GM18517 (cell line): ENCODE data around the gene SLC16A4.

Experiments
- ATAC-seq: cut with Tn5 transposase; IDR thresholded peaks from one replicate; pipeline ENCODE4 v1.9.1; 2021; ENCODE audit warnings: mild to moderate bottlenecking, moderate library complexity; ENCODE audit not compliant: unreplicated experiment

Gene SLC16A4

GRCh38 chr1:110361856-110362255 lies 29.0 kb downstream of the SLC16A4 start:
- ATAC-seq, result no peak

GRCh38 chr1:110360431-110360830 lies 30.4 kb downstream of the SLC16A4 start:
- no peak for ATAC-seq

GRCh38 chr1:110356379-110356778 lies 34.4 kb downstream of the SLC16A4 start:
- ATAC-seq, result no peak

- no peak for ATAC-seq
These were observed 35.5 kb downstream of the SLC16A4 start for GRCh38 chr1:110355321-110355720.

GRCh38 chr1:110350360-110350759 lies 40.5 kb downstream of the SLC16A4 start:
- no peak for ATAC-seq

DNA sequence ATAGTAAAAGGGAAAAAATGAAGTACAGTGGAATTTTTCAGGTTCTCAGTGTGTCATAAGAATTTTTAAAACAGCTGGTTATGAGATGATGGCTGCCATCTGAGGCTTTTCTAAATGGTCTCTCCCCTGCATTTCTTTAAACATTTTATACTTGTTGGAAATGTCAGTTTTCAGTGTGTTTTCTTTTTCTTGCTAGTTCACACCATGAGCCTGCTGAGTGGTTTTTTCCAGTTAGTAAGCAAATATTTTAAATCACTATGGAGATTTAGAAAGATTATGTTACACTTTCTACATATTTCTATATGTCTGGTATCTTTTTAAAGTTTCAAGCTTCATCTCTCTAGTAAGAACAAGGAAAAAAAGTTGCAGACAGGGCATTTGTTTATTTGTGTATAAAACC lies 42.1 kb downstream of the SLC16A4 start:
- ATAC-seq, result no peak

DNA sequence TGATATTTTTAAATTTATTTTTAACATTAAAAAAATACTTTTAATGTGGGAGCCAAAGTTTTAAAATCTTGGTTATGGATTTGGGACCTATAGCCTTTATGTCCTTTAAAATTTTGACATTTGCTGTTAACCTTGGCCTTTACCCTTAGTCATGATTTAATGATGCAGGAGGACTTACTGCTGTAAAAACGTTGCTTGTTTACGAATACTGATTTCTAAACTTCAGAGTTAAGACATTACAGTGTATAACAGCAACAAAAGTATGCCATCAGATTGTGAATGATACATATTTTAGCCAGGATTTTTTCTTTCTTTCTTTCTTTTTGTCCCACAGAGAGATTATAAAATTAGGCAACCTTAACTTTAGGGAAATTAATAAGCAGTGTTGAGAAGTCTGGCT lies 42.8 kb downstream of the SLC16A4 start:
- no peak for ATAC-seq

DNA sequence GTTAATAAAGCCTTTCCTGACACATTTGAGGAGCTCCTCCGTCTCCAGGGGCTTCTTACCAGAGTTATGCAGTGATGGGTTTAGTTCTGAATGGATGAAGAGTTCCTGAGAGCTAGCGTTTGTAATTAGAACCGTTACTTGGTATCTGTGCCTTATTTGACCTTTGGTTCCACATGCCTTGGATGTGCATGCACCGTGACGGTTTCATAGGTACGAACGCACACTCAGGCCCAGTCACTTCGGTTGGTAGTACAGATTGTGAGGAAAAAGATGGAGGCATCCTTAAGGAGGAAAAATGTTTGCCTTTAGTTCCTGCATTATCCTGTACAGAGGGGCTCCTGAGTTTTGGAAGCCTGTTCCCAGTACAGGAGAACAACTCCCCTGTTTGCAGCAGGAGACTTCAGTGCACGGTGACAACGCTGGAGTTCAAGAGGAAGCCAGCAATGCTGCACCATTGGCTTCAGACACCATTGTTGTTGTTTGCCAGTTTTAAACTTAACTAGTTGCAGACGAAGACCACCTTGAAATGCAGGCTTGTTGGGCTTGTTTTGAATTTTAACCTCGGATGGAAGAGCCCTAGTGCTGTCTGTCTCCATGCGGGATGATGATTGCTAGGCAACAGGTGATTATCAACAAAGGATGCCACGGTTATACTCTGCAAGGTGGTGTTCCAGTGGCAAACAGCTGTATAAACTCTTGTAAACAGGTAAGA lies 43.5 kb downstream of the SLC16A4 start:
- ATAC-seq, result no peak

- ATAC-seq, result no peak
These were observed 44.1 kb downstream of the SLC16A4 start for GRCh38 chr1:110346690-110347089.

- no peak for ATAC-seq
These were observed 45.3 kb downstream of the SLC16A4 start for GRCh38 chr1:110345480-110345879.

DNA sequence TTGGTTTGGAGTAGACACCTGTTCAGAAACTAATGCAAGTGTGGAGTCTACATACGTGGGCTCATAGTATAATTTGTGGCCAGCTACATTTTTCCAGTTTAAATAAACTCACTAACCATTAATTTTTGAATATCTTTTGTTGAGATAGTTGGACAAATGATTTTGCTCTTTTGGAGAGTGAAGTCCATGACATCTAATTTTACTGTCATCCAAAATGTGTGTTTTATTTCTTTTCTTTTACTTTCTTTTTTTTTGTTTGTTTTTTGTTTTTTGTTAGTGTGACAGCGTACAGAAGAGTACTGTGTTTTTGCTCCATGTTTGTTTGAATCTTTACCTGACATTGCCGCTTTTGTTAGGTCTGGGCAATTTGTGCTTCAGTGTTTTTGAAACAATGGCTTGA lies 46.7 kb downstream of the SLC16A4 start:
- no peak for ATAC-seq

GRCh38 chr1:110343249-110343648 lies 47.6 kb downstream of the SLC16A4 start:
- no peak for ATAC-seq

DNA sequence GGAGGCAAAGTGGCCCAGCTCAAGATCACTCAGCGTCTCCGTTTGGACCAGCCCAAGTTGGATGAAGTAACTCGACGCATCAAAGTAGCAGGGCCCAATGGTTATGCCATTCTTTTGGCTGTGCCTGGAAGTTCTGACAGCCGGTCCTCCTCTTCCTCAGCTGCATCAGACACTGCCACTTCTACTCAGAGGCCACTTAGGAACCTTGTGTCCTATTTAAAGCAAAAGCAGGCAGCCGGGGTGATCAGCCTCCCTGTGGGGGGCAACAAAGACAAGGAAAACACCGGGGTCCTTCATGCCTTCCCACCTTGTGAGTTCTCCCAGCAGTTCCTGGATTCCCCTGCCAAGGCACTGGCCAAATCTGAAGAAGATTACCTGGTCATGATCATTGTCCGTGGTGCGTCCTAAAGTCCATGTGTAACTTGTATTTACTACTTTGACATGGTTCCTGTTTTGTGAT lies 48.9 kb downstream of the SLC16A4 start:
- ATAC-seq, result no peak

DNA sequence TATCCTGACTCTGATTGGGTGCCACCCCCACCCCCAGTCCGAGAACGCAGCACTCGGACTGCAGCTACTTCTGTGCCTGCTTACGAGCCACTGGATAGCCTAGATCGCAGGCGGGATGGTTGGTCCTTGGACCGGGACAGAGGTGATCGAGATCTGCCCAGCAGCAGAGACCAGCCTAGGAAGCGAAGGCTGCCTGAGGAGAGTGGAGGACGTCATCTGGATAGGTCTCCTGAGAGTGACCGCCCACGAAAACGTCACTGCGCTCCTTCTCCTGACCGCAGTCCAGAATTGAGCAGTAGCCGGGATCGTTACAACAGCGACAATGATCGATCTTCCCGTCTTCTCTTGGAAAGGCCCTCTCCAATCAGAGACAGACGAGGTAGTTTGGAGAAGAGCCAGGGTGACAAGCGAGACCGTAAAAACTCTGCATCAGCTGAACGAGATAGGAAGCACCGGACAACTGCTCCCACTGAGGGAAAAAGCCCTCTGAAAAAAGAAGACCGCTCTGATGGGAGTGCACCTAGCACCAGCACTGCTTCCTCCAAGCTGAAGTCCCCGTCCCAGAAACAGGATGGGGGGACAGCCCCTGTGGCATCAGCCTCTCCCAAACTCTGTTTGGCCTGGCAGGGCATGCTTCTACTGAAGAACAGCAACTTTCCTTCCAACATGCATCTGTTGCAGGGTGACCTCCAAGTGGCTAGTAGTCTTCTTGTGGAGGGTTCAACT lies 49.5 kb downstream of the SLC16A4 start:
- ATAC-seq, result no peak

GRCh38 chr1:110340207-110340468 lies 50.7 kb downstream of the SLC16A4 start:
- ATAC-seq, result no peak

GRCh38 chr1:110339407-110340206 lies 51.2 kb downstream of the SLC16A4 start:
- no peak for ATAC-seq

DNA sequence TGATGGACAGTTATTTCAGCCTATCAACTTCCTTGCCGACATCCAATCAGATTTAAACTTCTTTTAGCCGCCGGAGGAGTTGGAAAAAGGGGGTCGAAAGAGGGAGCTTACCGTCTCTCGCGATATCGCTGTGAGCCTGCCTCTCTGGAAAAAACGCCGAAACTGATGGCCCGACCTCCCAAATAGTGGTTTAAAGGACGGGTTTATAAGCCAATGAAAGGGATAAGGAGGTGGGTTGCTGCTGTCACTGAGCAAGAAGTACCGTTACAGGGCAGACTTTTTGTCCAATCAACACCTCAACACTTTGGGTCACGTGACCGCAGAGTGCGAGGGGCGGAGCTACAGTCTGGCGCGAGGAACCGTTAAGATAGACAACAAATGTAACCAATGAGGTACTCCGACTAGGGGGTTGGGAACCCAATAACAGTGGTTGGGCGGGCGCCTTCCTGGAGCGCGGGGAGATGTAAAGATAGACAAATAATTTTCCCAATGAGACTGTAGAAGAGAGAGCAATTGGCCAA lies 51.9 kb downstream of the SLC16A4 start, which contains the start of gene RBM15:
TSS of gene RBM15 (plus strand) at position 492 of the 521 bp plus-strand sequence. CDS start at position 521, 29 bp downstream.
- ATAC-seq, result peak; percentile 79

GRCh38 chr1:110338309-110338885 lies 52.4 kb downstream of the SLC16A4 start:
- ATAC-seq, result peak; percentile 73

DNA sequence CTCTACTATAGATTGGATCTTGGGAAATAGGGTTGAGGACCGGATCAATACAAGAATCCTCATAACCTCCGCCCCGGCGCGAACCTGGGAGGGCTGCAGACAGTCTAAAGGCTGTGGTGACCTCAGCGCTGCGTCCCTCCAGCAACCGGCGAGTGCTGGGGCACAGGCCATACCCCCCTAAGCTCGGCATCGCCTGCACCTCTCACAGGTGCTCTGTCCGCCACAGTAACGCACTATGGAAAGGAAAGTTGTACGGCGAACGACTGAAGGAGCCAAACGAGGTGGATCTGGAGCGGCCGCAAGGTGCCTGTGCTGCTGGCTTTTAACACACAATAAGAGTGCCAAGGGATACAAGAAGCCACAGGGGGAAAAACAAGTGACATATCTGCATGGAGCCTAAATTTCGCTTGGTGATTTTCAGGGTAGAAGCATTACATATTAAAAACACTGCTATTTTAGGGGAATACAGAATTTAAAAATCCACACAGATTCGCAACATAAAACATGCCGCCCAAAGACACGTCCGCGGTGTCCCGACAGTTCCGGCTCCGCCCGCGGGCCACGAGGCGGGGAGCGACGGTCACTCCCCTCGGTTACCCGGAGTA lies 53.0 kb downstream of the SLC16A4 start:
- no peak for ATAC-seq

GRCh38 chr1:110336300-110337039 lies 54.4 kb downstream of the SLC16A4 start:
- no peak for ATAC-seq
